HG02642 (cell line): Measurements from ENCODE around the gene GNB1L.

Experiments
- ATAC-seq: cut with Tn5 transposase; IDR thresholded peaks from one replicate; pipeline ENCODE4 v1.9.1; 2021; ENCODE audit warnings: mild to moderate bottlenecking; ENCODE audit not compliant: unreplicated experiment, poor library complexity

GNB1L gene

GRCh38 chr22:19745155-19746101 is 109.2 kb downstream of the GNB1L start:
- ATAC-seq, result no peak

GRCh38 chr22:19744350-19745006 is 110.2 kb downstream of the GNB1L start:
- ATAC-seq, result no peak

- ATAC-seq, result no peak
Observed at GRCh38 chr22:19743651-19744050, 111.0 kb downstream of the GNB1L start.

DNA sequence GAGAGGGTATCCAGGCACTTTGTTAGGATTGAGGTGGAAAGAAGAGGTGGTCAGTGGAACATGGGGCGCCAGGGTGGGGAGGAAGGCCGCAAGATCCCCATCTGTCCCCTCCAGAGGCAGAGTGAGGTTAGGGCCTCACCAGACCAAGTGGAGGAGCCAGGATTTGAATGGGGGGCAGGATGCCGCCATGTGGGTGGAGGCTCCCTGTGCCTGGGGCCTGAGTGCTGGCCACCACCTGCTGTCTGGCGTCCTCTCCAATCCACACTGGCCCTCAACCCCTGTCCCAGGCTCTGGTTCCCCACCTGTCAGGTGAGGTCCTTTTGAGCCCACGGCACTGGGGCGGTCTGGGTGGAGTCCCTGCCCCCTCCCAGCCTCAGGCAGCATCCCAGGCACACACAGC is 111.6 kb downstream of the GNB1L start:
- no peak for ATAC-seq

DNA sequence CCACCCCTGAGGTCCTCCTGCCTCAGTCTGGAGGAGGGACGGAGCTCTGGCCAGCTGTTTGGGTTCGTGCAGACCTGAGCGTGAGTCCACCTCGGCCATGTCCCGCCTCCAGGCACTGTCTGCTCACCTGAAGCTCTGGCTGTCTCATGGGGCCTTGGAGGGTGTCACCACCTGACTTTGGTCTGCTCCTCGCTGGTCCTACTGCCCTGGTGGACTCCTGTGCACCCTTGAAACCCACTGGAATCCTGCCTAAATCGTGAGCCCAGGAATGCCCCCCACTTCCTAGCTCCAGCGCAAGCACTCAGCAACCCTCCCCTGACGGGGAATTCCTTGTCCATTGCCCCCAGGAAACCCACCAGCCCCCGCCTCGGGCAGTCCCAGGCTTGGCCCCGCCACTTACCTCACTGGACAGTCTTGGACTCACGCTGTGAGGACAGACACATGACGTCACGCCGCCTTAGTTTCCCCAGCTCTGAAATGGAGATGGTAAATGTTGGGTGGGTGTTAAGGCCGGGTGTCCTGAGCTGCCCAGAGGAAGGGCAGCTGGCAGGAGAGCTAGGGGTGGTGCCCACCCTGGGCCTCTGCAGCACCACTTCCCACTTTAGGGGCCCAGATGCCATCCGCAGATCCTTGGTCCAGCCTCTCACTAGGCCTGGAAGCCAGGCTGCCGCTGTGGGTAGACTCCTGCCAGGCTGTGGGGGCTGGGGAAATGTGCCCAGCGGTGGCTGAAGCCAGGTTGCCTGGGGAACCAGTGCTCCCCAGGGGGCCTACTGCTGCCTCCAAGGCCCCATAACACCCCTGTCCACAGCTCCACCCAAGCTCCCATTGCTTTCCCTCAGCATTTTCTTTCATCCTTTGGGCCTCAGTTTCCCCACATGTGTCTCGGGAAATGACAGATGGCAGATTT is 112.3 kb downstream of the GNB1L start:
- ATAC-seq, result no peak

- ATAC-seq, result no peak
Observed at GRCh38 chr22:19741053-19741452, 113.6 kb downstream of the GNB1L start.

- ATAC-seq, result no peak
Observed at GRCh38 chr22:19740586-19740985, 114.1 kb downstream of the GNB1L start.

- no peak for ATAC-seq
Observed at GRCh38 chr22:19739911-19740449, 114.7 kb downstream of the GNB1L start.

- no peak for ATAC-seq
Observed at GRCh38 chr22:19739448-19739895, 115.2 kb downstream of the GNB1L start.

GRCh38 chr22:19738664-19739447 is 115.8 kb downstream of the GNB1L start:
- no peak for ATAC-seq

- no peak for ATAC-seq
Observed at GRCh38 chr22:19737846-19738663, 116.6 kb downstream of the GNB1L start.

DNA sequence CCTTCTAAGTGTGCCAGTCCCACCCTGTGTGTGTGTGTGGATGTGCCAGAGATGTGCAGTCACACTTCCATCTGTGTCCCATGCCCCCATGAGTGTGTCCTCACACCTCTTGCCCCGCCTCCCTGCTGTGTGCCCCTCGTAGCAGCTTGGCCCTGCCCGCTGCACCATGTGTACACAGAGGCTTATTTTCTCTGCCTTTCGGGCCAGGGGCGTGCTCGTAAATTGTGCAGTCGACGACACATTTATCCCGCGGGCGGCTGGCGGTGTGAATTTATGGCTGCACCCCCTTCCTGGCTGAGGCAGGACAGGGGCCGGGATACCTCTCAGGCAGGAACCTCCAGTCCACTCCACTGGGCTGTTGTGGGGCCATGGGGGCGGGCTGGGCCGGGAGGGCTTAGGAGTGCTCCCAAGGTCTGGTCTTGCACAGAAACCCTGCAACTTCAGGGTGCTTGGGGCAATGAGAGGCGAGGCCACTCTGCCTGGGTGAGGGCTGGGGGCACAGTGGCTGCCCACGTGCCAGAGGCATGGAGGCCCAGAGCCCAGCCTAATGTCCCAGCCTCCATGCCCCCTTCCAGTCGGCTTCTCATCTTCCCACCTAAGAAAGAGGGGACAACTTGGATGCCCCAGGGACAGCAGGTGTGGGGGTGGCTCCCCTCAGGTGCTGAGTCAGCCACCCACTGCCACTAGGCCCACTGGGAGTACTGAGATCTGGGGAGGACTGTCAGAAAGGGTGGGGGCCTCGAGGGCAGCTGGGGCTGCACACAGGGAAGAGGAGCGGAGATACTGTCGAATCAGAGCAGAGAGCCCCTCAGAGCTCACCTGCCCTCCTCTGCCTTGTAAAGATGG is 118.8 kb downstream of the GNB1L start:
- ATAC-seq, result no peak

DNA sequence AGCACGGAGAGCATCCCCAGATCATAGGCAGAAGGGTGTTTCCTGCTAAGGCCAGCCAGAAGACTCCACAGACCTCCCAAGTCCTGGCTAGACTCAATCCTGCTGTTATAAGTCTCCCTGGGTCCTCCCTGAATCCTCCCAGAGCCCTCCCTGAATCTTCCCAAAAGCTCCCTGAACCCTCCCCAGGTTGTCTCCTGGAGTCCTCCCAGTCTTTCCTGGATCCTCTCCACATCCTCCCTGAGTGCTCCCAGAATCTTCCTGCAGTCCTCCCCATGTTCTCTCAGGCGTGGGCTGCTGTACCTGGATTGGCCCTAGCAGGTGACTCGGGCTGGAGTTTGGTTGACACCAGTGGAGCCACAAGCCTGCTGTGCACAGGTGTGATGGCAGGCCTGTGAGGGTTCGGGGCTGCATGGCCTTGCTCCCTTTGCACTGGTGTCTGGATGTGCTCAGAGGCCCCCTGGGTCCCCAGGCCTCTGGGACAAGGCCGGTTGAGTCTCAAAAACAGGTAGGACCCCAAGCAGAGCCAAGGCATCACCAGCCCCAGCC is 119.8 kb downstream of the GNB1L start:
- ATAC-seq, result no peak

DNA sequence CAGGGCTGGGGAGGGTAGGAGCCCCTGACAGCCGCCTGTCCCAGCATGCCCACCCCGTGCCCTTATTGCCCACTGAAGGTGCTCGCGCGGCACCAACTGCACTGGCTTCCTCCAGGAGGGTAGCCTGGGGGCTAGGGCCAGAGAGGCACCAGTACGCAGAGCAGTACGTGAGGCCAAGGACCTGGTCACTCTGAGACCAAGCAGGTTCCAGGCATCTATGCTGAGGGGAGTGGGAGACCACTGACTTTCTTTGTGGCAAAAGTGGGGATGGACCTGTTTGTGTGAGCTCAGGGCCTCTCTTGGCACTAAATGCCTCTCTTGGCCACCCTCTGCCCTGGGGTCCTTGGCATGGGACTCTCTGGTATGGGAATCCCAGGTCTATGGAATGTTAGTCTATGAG is 120.5 kb downstream of the GNB1L start:
- no peak for ATAC-seq

GRCh38 chr22:19733755-19734154 is 120.9 kb downstream of the GNB1L start:
- no peak for ATAC-seq
